IPS-15b (cell line): ENCODE measurements around the gene ALDH5A1.

Experiments used
- H3K27me3 ChIP-seq: one replicate; pipeline ENCODE4 v1.6.1; 2013; ENCODE audit warnings: low read length; ENCODE audit not compliant: control insufficient read depth, insufficient read depth
- H3K36me3 ChIP-seq: one replicate; pipeline ENCODE4 v1.6.1; 2013; ENCODE audit warnings: low read length; ENCODE audit not compliant: control insufficient read depth, insufficient read depth
- H3K4me1 ChIP-seq: one replicate; pipeline ENCODE4 v1.6.1; 2013; ENCODE audit warnings: mild to moderate bottlenecking, low read length; ENCODE audit not compliant: control insufficient read depth, insufficient read depth
- H3K4me3 ChIP-seq: one replicate; pipeline ENCODE4 v1.5.1; 2013; ENCODE audit warnings: low read depth, low read length
- H3K9ac ChIP-seq: one replicate; pipeline ENCODE4 v1.6.1; 2013; ENCODE audit warnings: low read depth, mild to moderate bottlenecking, low read length
- H3K9me3 ChIP-seq: one replicate; pipeline ENCODE4 v1.6.1; 2013; ENCODE audit warnings: mild to moderate bottlenecking, low read length; ENCODE audit not compliant: control insufficient read depth, insufficient read depth

Gene ALDH5A1

DNA sequence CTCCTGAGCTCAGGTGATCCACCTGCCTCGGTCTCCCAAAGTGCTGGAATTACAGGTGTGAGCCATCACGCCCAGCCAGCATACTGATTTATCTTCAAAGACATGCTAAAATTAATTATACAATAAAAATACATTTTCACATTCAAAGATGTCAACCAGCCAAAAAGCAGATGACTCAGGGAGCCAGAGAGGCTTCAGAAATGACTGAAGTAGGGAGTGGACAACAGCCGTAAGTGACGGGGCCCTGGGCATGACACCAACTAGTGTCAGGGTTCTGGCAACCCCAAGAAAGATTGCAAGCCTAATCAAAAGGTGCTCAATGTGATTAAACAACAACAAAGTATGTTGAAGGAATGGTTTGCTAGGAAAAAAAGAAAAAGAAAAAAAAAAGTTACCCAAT, 33.8 kb upstream of the ALDH5A1 start:
- no peak overlapping the region for H3K4me3 ChIP-seq
- H3K9me3 ChIP-seq: no peaks in the 10 kb centered on the region
- H3K4me1 ChIP-seq: no peaks in the 10 kb centered on the region
- no peaks in the 10 kb centered on the region for H3K36me3 ChIP-seq
- no peaks in the 10 kb centered on the region for H3K27me3 ChIP-seq
- H3K9ac ChIP-seq: no peak overlapping the region

DNA sequence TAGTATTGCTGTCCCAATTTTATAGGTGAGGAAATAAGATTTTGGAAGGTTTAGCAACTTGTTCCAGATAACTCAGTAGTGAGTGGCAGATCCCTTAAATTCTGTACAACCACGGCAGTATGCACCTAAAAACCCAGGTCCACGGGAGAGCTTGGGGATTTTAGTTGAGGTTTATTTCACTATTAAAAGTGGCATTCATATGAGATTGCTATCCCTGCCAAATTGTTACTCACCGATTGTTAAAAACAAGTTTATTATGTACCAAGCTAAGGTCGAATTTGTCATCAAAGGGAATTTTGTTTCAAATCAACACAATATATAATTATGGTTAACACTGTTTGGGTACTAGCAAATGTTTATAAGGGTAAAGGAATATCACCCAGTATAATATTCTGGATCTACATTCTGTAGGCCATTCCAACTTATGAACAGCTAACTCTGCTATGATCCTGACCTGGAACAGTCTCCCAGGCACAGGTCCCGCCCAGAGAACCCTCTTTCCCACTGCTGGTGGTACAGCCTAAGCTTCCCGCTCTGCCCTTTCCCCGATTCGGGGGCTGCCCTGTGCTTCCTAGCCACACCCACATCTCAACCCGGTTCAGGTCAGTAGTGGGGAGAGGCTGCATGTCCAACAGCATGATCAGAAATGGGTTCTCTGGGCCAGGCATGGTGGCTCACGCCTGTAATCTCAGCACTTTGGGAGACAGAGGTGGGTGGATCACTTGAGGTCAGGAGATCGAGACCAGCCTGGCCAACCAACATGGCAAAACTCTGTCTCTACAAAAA, 30.3 kb upstream of the ALDH5A1 start:
- no peaks in the 10 kb centered on the region for H3K36me3 ChIP-seq
- no peaks in the 10 kb centered on the region for H3K9me3 ChIP-seq
- no peak overlapping the region for H3K4me3 ChIP-seq
- H3K4me1 ChIP-seq: no peaks in the 10 kb centered on the region
- no peaks in the 10 kb centered on the region for H3K27me3 ChIP-seq
- no peak overlapping the region for H3K9ac ChIP-seq

DNA sequence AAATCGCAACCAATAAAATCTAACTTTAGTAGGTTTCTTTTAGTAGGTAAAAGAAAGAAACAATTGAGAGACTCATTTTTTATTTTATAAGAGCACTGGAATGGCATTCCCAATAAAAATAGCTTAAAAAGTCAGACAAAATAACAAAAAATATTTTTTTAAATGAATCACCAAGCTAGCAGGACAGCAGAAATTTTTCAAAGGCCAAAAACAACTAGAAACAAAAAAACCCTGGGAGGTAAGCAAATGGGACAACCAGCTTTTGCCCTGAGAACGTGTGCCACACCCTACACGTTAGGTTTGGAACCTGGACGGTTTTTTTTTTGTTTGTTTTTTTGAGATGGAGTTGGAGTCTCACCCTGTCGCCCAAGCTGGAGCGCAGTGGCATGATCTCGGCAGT, 25.0 kb upstream of the ALDH5A1 start:
- Histone ChIP-seq H3K9me3 (no peaks in the 10 kb centered on the region), H3K27me3 (no peaks in the 10 kb centered on the region), H3K4me3 (no peak overlapping the region), H3K4me1 (no peaks in the 10 kb centered on the region), H3K36me3 (no peaks in the 10 kb centered on the region), H3K9ac (no peak overlapping the region)

DNA sequence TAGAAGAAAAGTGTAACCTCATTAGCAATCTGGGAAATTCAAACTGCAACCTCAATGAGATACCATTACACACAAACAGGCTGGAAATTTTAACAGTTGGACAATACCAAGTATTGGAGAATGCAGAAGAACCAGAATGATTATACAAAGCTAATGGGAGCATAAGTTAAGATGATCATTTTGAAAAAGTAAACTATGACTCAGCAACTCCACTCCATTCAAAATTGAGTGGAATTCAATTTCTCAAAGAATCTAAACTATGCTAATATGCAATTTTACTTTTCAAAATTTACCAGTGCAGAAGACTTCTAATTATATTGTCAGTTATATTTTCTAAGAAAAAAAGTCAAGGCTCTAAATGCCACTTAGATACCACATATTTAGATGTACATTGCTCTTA, 22.6 kb upstream of the ALDH5A1 start:
- no peaks in the 10 kb centered on the region for H3K36me3 ChIP-seq
- H3K9ac ChIP-seq: no peak overlapping the region
- H3K4me3 ChIP-seq: no peak overlapping the region
- no peaks in the 10 kb centered on the region for H3K27me3 ChIP-seq
- no peaks in the 10 kb centered on the region for H3K9me3 ChIP-seq
- H3K4me1 ChIP-seq: no peaks in the 10 kb centered on the region

DNA sequence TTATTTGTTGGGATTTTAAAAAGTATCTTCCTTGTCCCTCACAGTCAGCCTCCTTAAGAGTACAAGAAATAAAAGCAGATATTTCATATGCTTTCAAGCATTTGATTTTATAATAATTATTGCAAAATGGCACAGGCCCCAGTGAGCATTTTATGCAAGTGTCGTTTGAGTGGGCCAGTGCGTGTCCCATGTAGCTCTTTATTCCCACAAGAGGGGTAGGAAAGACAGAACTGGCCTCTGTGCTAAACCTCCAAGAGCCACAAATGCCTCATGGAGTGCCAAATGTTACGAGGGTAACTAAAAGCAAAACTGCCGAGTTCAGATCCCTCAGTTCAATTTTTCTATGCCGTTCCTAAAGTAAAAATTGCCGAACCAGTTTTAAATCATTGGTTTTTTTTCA, 18.1 kb upstream of the ALDH5A1 start:
- no peaks in the 10 kb centered on the region for H3K36me3 ChIP-seq
- no peak overlapping the region for H3K4me3 ChIP-seq
- no peaks in the 10 kb centered on the region for H3K27me3 ChIP-seq
- H3K9ac ChIP-seq: no peak overlapping the region
- H3K9me3 ChIP-seq: peaks cover 4% of the 10 kb centered on the region
- H3K4me1 ChIP-seq: no peaks in the 10 kb centered on the region

DNA sequence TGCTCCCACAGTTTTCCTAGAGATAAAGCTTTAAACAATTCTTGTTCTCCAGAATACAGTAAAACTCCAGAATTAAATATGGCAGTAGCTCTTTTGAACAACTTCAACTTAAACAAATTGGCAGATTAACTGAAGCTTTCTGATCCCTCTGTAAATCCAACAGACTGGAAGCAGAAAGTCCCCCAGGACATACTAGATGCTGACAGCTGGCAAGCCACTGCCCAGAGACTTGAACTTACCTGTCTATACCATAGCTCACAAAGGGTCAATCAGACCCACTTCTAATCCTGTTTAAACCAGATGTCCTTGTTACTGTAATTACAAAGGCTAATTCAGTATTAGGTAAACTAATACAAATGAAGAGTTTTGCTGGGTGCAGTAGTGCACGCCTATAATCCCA, 17.7 kb upstream of the ALDH5A1 start:
- Histone ChIP-seq H3K9me3 (peaks cover 4% of the 10 kb centered on the region), H3K4me1 (no peaks in the 10 kb centered on the region), H3K36me3 (no peaks in the 10 kb centered on the region), H3K27me3 (no peaks in the 10 kb centered on the region), H3K4me3 (no peak overlapping the region), H3K9ac (no peak overlapping the region)

DNA sequence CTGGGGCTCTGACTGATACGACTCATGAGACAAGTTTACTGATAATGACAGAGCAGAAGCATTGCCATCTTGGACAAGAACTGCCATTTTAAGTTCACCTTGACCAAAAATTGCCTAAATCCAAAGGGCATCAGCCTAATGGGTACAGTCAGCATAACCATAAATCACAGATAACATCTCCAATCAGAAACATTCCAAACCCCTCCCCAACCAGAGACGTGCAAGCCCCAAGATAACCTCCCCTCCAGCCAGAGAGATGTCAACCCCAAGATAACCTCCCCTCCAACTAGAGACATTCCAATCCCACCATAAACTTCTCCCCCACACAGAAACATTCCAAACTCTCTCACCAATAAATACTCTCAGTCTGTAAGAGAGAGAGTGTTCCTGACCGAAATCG, 15.9 kb upstream of the ALDH5A1 start:
- H3K9me3 ChIP-seq: peaks cover 4% of the 10 kb centered on the region
- H3K9ac ChIP-seq: no peak overlapping the region
- H3K27me3 ChIP-seq: no peaks in the 10 kb centered on the region
- no peaks in the 10 kb centered on the region for H3K4me1 ChIP-seq
- no peaks in the 10 kb centered on the region for H3K36me3 ChIP-seq
- H3K4me3 ChIP-seq: no peak overlapping the region

DNA sequence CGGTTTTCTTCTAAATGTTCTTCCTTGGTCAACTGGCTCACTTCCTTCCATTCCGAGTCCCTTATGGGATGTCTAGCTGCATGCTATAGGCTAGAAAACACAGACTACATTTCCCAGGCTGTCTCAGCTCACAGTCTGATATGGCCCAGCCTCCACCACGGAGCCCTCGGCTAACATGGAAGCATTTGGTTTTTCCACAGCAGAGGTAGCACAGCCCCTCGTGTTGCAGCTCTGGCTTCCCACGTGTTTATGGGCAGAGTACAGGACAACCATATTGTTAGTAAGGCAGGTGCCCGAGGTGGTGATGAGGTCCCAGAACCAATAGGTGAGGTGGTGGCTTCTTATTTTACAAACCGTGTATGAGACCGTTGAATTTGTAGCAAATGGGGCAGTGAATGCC, 14.1 kb upstream of the ALDH5A1 start:
- Histone ChIP-seq H3K4me1 (no peaks in the 10 kb centered on the region), H3K9me3 (peaks cover 4% of the 10 kb centered on the region), H3K4me3 (no peak overlapping the region), H3K36me3 (no peaks in the 10 kb centered on the region), H3K9ac (no peak overlapping the region), H3K27me3 (no peaks in the 10 kb centered on the region)

DNA sequence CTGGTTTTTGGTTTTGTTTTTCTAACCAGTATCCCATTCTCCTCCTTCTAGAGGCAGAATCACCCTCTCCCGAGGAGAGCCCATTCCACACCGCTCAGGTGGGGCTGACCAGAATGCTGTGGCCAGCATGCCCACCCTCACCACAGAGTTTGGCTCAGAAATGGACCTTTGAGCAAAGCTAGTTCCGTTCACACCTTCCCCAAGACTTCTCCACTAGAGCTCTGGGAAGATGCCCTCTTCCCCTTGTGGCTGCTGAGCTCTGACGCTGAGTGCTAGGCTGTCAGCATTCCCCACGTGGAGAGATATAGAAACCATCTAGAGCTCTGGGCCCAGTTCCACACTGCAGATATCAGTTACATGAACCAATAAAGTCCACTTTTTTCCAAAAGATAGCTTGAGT, 13.3 kb upstream of the ALDH5A1 start:
- Histone ChIP-seq H3K9me3 (peaks cover 4% of the 10 kb centered on the region), H3K36me3 (no peaks in the 10 kb centered on the region), H3K9ac (no peak overlapping the region), H3K4me3 (no peak overlapping the region), H3K4me1 (no peaks in the 10 kb centered on the region), H3K27me3 (no peaks in the 10 kb centered on the region)

DNA sequence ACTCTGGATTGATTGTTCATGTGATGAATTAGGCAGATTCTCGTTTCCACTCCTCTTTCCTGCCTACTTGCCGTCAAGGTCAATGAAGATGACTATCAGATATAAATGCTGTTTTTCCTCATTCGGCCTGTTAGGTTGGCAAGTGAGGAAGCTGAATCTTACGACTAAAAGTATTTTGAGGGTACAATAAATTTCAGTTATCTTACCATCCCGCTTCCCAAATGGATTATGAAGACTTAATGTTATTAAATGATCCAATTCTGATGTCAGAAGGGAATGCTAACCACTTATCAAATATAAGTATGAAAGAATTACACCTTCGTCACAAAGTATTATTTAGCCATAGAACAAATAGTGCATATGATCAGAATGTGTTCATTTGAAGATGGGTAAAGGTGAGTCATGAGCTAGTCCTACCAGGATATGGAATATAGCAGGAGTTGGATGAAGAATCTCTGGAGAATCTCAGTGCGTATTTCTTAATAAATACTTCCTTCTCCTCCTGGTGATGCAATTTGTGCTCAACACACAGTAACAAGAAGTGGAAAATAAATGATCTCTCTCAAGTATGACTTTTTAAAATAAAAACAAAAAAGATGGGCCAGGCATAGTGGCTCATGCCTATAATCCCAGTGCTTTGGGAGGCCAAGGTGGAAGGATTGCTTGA, 10.0 kb upstream of the ALDH5A1 start:
- Histone ChIP-seq H3K4me1 (peaks cover 2% of the 10 kb centered on the region), H3K9me3 (no peaks in the 10 kb centered on the region), H3K4me3 (no peak overlapping the region), H3K9ac (no peak overlapping the region), H3K36me3 (no peaks in the 10 kb centered on the region), H3K27me3 (no peaks in the 10 kb centered on the region)

DNA sequence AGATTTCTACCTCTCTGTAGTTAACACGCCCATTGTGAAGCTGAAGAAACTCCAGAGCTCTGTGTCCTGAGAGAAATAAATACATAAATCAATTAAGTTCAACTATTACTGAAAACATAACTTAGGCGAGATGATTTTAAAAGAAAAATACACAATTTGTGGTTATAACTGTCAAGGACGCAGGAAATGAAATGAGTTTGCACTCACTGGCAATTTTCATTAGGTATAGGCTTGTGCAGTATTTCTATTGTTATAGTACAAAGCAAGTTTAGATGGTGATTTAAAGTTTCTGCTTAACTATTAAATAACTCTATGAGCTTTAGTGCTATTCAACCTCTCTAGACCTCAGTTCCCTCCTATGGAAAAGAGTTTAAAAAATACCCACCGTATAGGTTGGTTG, 8.7 kb upstream of the ALDH5A1 start:
- no peak overlapping the region for H3K4me3 ChIP-seq
- no peaks in the 10 kb centered on the region for H3K9me3 ChIP-seq
- H3K4me1 ChIP-seq: peaks cover 2% of the 10 kb centered on the region
- no peaks in the 10 kb centered on the region for H3K36me3 ChIP-seq
- no peak overlapping the region for H3K9ac ChIP-seq
- H3K27me3 ChIP-seq: no peaks in the 10 kb centered on the region

DNA sequence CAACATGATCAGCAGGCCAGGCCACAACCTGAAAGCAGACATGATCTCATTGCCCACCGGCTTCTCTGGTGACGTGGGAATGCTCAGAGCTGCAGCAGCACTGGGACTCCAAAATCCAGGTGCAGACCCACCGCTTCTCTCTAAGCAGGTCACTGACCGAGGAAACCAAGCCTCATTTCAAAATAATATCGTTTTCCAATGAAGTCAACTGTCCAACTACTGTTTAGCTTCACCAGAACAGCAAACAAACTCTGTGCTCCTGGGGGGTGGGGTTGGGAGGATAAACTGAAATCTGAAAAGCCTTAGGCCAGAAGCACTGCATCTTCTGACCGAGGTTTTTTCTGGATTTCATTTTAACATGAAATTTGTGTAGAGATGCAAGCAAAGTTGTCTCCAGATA, 5.3 kb upstream of the ALDH5A1 start, which contains the start of gene GPLD1:
GPLD1 (minus strand) TSS at position 109 of the 400 bp plus-strand sequence; CDS start at position 42, 67 bp downstream.
- no peaks in the 10 kb centered on the region for H3K9me3 ChIP-seq
- peaks cover 12% of the 10 kb centered on the region for H3K27me3 ChIP-seq
- H3K4me1 ChIP-seq: peaks cover 8% of the 10 kb centered on the region
- no peaks in the 10 kb centered on the region for H3K36me3 ChIP-seq
- H3K4me3 ChIP-seq: no peak within 1 kb of the TSS
- no peak within 1 kb of the TSS for H3K9ac ChIP-seq
